Measurements from ENCODE around the gene PCSK2. TPM values are rescaled to one million over a fixed set of nuclear protein-coding genes. Genes with fewer than 3 reads are reported as not detected.

The PCSK2 gene
- total RNA-seq, 1 donor from 2014 or later: 1.7 TPM

DNA sequence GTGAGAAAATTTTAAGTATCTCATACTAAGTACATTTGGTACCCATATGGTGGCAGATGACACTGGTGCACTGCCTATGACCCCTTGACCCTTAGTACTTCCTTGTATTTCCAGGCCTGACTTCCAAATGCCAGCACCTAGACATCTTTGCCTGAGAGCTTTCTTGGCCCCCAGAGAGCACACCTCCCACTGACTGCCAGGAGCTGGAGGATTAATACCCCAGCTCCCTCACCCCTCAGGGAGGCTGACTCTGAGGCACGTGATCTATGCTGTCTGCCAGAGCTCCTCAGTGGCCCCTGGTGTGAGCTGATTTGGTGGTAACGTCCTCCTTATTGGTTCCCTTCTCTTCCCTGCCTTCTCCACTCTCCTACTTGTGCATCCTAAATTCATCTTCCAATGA, 266.3 kb downstream of the PCSK2 start:
- ATAC-seq: no peak
- DNase-seq: no peak
- intact Hi-C loops (cut with micrococcal nuclease): no loop called here

DNA sequence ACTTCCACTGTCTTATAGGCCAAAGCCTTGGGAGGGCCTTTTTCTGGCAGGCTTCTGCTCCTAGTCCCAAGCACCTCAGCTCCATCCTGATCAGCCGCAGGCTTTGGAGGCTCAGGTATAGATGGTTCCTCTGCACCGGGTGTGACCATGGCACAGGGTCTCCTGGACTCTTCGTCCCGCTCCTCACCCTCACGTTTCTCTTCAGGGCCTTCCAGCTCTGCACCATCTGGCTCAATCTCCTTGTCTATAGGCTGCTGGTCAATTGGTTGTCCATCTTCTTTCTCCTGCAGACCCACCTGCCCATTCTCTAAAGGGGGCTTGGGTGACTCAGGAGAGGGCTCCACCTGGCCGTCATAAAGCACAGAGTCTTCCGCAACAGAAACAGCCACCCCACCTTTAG, 267.4 kb downstream of the PCSK2 start:
- no peak for DNase-seq
- intact Hi-C loops (cut with micrococcal nuclease): no loop called here
- ATAC-seq: no peak

DNA sequence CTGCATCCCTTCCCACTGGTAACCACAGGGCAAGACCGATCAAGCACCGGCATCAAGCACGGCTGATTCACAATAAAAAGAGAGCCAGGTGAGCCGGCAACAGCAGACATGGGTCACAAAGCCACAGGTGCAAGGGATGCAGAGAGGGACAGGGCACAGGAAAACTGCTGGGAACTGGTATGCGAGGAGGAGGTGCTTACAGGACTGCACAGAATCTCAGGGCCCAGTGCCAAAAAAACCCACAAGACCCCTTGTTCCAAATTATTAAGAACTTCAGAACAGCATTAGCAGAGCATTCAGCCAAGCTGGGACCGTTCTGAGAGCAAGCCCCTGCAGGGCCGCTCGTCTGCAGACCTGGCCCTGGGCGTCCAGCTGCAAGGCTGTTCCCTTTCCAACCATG, 269.0 kb downstream of the PCSK2 start:
- ATAC-seq (no peak), DNase-seq (no peak)
- intact Hi-C loops (cut with micrococcal nuclease): no loop called here

DNA sequence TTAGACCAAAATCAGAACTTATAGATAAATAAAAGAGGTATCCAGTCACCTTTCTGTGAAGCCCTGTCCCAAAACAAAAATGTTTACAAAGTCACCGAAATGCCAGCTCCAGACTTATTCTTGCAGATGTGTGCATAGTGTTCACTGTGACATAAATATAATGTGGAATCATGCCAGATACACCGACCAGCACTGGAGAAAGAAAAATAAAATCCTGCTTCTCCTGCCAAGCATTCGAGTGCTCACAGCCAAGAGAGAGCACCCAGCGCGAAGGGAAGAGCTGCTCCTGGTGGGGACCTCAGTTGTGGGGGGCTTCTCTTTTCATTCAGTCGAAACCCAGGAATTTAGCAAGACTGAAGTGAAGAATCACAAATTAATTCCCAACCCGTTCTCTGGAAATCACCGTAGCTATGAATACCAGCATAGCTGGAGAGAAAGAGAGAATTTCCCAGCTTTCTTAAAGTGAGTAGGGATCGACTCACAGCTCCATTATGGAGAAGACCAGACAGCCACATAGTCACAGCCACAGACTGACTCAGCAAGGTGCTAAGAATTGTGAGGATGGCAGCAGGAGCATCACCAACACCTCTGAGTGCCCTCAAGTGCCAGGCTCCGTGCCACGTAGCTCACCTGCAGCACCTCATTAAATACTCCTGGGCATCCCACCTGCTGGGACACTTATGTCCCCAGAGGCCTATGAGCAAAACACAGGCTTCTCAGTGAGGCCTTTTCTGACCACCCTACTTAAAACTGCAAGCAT, 271.2 kb downstream of the PCSK2 start:
- intact Hi-C loops (cut with micrococcal nuclease): no loop called here

DNA sequence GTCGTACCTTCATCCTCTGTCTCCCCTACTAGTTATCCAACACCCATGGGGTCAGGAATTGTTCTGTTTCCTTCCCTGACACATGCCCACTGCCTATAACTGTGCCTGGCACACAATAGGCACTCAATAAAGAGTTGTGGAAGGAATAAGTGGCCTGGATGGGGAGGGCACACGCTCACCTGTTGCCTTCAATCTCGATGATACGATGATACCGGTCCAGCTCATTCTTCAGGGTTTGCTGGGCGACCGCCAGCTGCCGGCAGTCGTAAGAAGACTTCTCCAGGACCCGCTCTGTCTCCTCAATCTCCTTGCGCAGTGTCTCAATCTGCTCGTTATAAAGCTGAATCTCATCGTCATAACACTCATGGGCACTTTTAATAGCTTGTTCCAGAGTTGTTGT, 271.8 kb downstream of the PCSK2 start:
- DNase-seq (no peak), ATAC-seq (no peak)
- intact Hi-C loops (cut with micrococcal nuclease): no loop called here

More for the DNA sequence above, 271.2 kb downstream of the PCSK2 start:
- no peak for DNase-seq
- ATAC-seq: peak; percentile 45

DNA sequence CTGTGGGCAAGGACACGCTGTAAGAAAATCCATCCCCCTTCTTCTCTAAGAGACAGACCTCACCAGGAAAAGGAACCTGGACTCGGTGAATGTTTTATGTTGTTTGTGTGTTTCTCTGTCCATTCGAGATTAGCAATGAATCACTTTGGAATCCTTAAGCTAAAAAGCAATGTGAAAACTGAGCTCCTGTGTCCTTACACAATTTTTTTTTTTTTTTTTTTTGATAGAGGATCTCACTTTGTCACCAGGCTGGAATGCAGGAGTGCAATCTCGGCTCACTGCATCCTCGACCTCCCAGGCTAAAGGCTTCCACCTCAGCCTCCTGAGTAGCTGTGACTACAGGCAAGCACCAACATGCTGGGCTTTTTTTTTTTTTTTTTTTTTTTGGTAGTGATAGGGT, 272.2 kb downstream of the PCSK2 start:
- intact Hi-C loops (cut with micrococcal nuclease): no loop called here
- ATAC-seq (no peak), DNase-seq (no peak)

DNA sequence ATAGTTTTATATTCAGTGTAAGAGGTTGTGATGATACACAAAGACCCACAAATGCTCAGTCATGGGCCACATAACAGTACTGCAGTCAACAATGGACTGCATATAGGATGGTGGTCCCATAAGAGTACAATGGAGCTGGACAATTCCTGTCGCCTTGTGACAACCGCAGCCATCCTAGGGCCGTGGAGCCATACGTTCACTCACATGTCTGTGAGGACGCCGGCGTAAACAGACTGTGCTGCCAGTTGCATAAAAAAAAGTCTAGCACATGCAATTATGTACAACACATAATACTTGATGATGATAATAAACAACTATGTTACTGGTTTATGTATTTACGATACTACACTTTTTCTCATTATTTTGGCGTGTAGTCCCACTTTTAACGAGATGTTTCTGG, 273.4 kb downstream of the PCSK2 start:
- ATAC-seq (no peak), DNase-seq (no peak)
- intact Hi-C loops (cut with micrococcal nuclease): loop anchor here (10.0 kb wide), 1 partner anchor 495 kb away; no protein-coding TSS in a partner anchor

DNA sequence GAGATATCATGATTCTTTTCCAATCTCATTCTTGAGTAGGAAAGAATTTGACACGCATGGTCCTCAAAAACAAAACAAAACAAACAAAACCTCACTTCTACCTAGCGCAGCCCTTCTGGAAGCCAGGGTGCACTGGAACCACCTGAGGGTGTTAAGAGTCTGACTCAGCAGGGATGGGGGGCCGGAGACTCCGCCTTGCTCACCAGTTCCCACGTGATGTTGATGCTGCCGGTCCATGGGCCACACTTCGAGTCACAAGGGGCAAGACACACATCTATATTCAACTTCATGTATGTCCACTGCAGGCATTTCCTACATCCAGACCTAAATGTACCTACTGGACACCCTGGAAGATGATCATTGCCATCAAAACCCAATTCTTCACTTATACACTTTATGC, 274.0 kb downstream of the PCSK2 start:
- no peak for ATAC-seq
- intact Hi-C loops (cut with micrococcal nuclease): loop anchor here (10.0 kb wide), 1 partner anchor 494 kb away; no protein-coding TSS in a partner anchor
- DNase-seq: no peak

DNA sequence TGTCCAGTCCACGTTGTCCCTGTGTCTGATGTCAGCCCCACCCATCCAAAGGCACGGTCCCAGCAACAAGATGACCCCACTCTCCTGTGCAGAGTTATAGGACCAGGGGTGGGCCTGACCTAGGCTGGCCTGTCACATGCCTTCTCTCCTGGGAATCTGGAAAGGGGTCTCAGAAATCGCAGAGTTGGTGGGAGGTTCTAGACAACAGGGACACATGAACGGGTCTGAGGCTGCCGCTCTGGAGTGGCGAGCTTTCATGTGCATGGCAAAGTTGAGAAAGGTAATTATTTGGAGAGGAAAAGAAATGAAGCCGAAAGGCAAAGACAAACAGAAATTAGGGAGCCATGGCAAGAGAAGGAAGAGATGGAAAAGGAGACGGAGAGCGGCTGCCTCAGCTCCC, 274.9 kb downstream of the PCSK2 start:
- ATAC-seq: no peak
- intact Hi-C loops (cut with micrococcal nuclease): loop anchor here (10.0 kb wide), 1 partner anchor 493 kb away; no protein-coding TSS in a partner anchor
- DNase-seq: no peak

DNA sequence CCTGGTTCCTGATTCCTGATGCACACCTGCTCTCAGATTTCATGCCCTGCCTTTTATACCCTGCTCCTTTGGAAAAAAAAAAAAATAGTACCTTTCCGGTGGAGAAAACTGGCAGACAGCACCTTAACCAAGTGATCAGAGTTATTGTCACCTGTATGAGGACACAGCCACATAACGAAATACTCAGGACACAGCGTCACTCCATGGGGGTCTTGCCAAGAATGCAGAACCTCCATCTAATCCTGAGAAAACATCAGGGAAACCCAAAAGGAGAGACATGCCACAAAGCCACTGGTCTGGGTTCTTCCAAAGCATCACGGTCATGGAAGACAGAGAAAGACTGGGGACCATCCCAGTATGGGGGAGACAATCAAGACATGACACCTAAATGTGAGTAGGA, 275.3 kb downstream of the PCSK2 start:
- ATAC-seq: no peak
- DNase-seq: no peak
- intact Hi-C loops (cut with micrococcal nuclease): loop anchor here (10.0 kb wide), 1 partner anchor 493 kb away; no protein-coding TSS in a partner anchor

DNA sequence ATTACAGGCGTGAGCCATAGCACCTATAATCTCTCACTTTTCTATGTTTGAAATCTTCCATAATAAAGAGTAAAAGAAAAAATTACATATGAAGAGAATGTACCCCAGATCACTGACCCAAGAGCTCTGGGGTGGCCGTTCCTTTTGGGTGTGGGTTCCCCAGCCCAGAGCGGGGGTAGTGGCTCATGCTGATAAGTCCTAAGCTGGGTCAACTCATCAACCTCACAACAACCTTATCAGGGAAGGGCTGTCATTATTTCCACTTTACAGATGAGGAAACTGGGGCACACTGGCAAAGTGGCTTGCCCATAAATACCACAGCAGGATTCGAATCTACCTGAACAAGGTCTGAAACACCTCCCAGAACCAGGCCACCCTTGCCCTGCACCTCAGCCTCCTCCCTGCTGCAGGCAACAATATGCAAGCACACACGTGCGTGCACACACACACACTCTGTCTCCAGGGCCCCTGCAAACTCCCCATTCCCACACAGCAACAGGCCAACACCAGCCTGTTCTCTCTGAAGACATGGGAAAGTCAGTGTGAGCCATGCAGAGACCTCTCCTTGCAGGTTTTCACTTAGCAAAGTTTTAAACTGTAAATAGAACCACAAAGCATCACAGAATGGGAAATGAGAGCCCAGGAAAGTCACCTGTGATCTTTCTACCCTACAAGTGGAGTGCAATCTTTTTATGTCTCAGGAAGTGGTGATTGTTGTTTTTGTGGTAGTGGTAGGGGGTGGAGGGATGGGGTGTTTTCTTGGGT, 276.6 kb downstream of the PCSK2 start:
- intact Hi-C loops (cut with micrococcal nuclease): loop anchor here (10.0 kb wide), 1 partner anchor 491 kb away; no protein-coding TSS in a partner anchor
- DNase-seq (no peak), ATAC-seq (no peak)

DNA sequence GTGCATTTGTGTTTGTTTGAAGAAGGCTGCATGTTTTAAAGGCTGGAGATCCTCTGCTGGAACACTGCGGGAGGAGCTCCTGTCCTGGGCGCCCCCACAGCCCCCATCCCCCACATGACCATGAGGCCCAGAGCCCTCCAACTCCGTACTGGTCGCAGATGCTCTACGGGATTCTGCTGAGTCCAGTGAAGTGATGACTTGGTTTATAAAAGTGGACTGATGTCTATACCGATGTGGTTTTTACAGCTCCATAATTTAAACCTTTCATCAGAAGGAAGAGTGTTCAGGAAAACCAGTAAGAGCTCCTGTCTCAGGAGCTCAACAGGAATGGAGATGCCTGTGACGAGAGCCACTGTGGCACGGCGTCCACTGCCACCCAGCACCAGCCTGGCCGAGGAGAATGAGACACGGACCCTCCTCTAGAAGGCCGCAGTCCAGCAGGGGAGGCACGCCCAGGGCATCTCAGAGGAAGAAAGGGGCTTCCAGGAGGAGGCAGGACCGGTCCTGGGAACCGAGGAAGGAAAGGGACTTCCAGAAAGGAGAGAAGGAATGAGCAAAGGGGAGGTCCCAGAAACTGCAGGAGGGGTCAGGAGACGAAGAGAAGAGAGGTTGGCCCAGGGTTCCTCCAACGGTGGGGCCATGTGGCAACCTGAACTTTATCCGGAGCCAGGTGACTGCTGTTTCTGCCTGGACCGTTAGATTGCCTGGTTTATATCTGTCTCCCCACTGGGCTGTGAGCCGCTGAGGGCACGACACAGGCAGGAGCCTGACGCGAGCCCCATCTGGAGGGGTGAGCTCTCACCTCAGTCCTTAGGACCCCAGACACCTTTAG, 277.4 kb downstream of the PCSK2 start:
- intact Hi-C loops (cut with micrococcal nuclease): loop anchor here (10.0 kb wide), 1 partner anchor 491 kb away; no protein-coding TSS in a partner anchor
- peak; percentile 43 for ATAC-seq

DNA sequence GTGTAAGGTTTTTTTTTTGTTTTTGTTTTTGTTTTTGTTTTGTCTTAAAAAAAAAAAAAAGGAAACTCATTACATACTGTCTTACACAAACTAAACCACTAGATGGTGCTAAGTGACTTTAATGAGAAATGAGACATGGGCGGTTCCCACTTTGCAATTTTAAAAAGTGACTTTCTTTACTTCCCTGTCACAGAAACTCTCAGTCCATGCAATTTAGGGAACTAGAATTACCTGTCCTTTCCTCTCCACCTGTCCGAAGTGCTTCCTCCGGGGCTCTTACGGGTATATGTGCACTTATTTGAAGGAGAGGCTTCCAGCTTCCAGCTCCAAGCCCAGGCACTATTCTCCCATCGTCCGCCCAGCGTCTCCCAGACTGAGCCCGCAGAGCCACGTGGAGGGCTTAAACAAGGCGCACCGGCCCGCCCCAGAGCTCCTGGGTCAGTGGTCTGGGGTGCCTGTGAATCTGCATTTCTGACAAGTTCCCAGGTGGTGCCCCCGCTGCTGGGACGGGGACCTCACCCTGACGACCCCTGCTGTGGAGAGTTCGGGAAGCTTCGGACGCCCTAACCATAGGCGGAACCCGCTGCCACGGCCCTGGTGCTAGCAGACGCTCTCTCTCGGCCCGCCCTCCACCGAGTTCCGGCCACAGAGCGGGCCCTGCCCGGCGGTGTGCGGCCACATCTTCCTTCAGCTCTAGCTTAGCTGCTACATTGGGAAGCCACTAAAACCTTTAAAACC, 278.2 kb downstream of the PCSK2 start:
- peak; percentile 78 for DNase-seq
- intact Hi-C loops (cut with micrococcal nuclease): loop anchor here (5.0 to 10.0 kb wide), 2 partner anchors 392 to 490 kb away; no protein-coding TSS in a partner anchor
- peak; percentile 90 for ATAC-seq

More for the DNA sequence above, 277.4 kb downstream of the PCSK2 start:
- DNase-seq: no peak

DNA sequence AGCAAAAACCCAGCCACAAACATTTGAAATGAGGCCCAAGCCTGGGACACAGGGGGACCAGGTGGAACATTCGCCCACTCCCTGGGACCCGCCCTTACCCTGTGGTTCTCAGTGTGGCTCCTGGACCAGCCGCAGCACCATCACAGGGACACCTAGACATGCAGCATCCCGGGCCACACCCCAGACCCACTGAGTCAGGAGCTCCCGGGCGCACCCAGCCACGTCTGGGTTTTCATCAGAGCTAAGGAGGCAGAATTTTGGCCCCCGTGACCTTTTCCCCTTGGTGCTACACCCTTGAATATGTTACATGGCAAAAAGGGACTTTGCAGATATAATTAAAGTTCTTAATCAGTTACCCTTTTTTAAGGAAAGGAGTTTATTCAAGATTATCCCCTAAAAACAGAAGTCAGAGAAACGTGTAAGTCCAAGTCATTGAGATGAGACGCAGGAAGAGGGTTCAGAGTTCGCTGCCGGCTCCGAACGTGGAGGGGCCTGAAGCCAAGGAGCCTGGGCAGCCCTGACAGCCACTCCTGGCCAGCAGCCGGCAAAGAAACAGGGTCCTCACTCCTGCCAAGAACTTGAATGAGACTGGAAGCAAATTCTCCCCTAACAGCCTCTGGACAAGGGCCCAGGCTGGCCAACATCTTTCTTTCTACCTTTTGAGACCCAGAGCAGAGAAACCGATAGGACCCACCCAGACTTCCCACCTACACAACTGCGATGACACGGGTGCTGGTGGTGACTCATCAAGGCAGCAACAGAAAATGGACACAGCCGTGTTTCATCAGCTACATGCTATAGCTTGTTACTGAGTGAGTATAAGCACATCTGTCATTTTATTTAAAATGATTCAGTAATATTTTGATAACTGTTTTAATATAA, 279.0 kb downstream of the PCSK2 start:
- ATAC-seq (peak; percentile 33), DNase-seq (no peak)
- intact Hi-C loops (cut with micrococcal nuclease): loop anchor here (5.0 to 10.0 kb wide), 2 partner anchors 391 to 489 kb away; no protein-coding TSS in a partner anchor

DNA sequence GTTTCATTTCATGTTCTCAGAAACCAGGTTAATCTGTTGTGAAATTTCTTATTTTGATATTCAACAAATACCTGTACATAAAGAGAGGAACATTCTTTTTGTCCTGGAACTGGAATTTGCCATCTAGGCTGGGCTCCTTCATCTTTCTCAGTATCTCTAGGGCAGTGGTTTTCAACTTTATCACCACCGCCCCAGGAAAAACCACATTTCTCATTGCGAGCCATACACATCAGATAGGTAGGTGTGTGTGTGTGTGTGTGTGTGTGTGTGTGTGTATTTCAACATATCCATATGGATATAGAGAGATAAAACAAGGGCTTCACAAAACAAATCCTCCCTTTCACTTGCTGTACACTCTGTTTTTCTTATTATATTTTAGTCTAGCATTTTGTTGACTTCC, 280.2 kb downstream of the PCSK2 start:
- DNase-seq (no peak), ATAC-seq (no peak)
- intact Hi-C loops (cut with micrococcal nuclease): loop anchor here (5.0 to 10.0 kb wide), 2 partner anchors 390 to 488 kb away; no protein-coding TSS in a partner anchor

DNA sequence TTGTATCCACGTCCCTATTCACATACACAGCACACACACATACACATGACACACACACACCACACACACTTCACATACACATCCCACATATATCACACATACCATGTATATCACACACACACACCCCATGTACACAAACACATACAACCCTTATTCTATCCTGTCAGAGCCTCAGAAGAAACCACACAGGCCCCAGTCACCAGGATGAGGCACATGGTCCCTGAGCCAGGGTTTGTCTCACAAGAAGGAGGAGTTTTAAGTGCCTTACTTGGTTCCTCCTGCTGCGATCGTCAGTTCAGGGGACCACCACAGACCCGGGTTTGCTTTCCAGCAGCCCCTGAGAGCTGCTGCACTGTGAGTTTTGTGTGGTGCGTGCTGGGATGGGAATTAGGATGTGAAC, 280.7 kb downstream of the PCSK2 start:
- ATAC-seq: no peak
- no peak for DNase-seq
- intact Hi-C loops (cut with micrococcal nuclease): loop anchor here (5.0 to 10.0 kb wide), 2 partner anchors 390 to 487 kb away; no protein-coding TSS in a partner anchor

DNA sequence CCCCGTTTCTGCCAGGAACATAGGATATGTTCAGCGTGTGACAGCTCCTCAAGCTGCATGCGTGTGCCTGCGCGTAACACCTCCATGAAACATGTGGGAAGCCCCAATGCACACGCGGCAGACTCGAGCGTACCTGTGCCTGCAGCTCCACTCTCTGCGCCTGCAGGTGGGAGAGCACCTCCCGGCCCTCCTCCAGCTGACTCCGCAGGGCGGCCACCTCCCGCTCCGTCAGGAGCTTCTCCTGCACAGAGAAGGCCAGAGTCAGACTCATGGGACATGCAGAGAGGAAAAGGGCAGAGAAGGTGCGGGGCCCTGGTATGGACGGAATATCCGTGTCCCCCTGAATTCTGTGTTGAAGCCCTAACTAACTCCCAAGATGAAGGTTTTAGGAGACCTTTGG, 281.9 kb downstream of the PCSK2 start:
- DNase-seq: no peak
- intact Hi-C loops (cut with micrococcal nuclease): loop anchor here (5.0 to 10.0 kb wide), 2 partner anchors 389 to 486 kb away; no protein-coding TSS in a partner anchor

More for the DNA sequence above, 281.9 kb downstream of the PCSK2 start:
- ATAC-seq: no peak
